Upper lobe of left lung (tissue), 4 donors: ENCODE measurements around the gene DPYSL3.

ENCODE experiments used
- POLR2A ChIP-seq, 4 donors: fragments of 450-650 bp; IDR thresholded peaks; one replicate each; pipeline ENCODE4 v1.5.1; 2016 to 2017; ENCODE audit warnings: antibody characterized with exemption in 4 of 4, mild to moderate bottlenecking in 2 of 4
- POLR2AphosphoS5 ChIP-seq, 2 donors: sonication (generic); formaldehyde crosslinking; IDR thresholded peaks; one replicate each; pipeline ENCODE4 v1.5.1; 2017; ENCODE audit warnings: antibody characterized with exemption in 2 of 2
- TF ChIP-seq, protein P1 (sequence below), 6 experiments: fragments of 450-650 bp in 4 of 6; fragments of 200-600 bp in 2 of 6; sonication (generic) in 2 of 6; IDR thresholded peaks; one replicate each; pipeline ENCODE4 v1.5.1; 2016 to 2019; ENCODE audit warnings: antibody characterized with exemption in 6 of 6

DNA sequence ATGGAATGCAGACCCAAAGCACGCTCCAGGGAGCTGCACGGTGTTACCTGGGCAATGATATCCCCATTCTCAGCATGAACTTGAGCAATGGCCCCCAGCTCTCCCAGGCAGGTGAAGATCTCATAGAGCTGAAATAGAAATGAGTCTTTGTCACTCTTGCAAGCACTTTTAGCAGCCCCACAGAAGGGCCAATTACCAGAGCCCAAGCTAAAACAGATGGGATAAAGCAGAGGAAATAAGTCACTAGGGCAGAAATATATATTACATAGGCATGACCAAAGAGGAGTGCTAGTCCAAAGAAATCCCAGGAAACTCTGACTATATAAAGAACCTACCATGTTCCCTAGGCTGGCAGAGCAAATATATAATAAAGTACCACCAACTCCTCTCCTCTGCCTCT, 97.3 kb downstream of the DPYSL3 start:
- TF ChIP-seq POLR2AphosphoS5 (IDR thresholded peaks at IDR 0.05), result no peak
- TF ChIP-seq, protein P1, sequence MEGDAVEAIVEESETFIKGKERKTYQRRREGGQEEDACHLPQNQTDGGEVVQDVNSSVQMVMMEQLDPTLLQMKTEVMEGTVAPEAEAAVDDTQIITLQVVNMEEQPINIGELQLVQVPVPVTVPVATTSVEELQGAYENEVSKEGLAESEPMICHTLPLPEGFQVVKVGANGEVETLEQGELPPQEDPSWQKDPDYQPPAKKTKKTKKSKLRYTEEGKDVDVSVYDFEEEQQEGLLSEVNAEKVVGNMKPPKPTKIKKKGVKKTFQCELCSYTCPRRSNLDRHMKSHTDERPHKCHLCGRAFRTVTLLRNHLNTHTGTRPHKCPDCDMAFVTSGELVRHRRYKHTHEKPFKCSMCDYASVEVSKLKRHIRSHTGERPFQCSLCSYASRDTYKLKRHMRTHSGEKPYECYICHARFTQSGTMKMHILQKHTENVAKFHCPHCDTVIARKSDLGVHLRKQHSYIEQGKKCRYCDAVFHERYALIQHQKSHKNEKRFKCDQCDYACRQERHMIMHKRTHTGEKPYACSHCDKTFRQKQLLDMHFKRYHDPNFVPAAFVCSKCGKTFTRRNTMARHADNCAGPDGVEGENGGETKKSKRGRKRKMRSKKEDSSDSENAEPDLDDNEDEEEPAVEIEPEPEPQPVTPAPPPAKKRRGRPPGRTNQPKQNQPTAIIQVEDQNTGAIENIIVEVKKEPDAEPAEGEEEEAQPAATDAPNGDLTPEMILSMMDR (IDR thresholded peaks at IDR 0.05), result no peak
- no peak for TF ChIP-seq POLR2A (IDR thresholded peaks at IDR 0.05)
